ENCODE data around the gene CLDN7. TPM values are rescaled to one million over a fixed set of nuclear protein-coding genes. Genes with fewer than 3 reads are reported as not detected.
A peak's percentile ranks its signal among the peaks of the same experiment; 100 is the strongest.

Gene CLDN7
- total RNA-seq, 2 experiments from 2014 or later: 1.1 to 1.2 TPM

GRCh38 chr17:7214300-7215135, 47.8 kb downstream of the CLDN7 start:
- H3K9me3 Mint-ChIP-seq: no peaks in the 10 kb centered on the region
- ATAC-seq (ENCODE audit: poor library complexity) (peak; percentile 72), DNase-seq (peak; percentile 97 to 100 (median 99))
- peak; percentile 56 for TF ChIP-seq CTCF (IDR thresholded peaks at IDR 0.05)
- H3K27me3 ChIP-seq (ENCODE audit: control insufficient read depth in 1 of 2, insufficient read depth in 2 of 2, low read length in 2 of 2): no peaks in the 10 kb centered on the region
- peak overlapping the region; percentile 85 to 99 for H3K27ac ChIP-seq (ENCODE audit: low read depth in 1 of 2, low read length in 2 of 2)
- peak overlapping the region; percentile 93 for H3K4me3 Mint-ChIP-seq
- intact Hi-C loops (cut with DNase I, micrococcal nuclease): loop anchor here (1.0 to 5.0 kb wide), 3 partner anchors 9 to 38 kb away; partner anchors contain the start of genes CTDNEP1 (in 1 of the 2), ELP5 (in 1 of the 2) and GABARAP (in 1 of the 2)
- ChIA-PET CTCF (interaction anchor here (0.8 to 2.7 kb wide), 9 partner anchors 9 to 218 kb away, joined by 3 to 13 read pairs (median 4); partner anchors contain the start of genes CTDNEP1, DVL2, ELP5 and GABARAP), POLR2A (interaction anchor here (0.7 to 13.1 kb wide), 9 partner anchors 9 to 1074 kb away, joined by 3 to 234 read pairs (median 5); partner anchors contain the start of genes ACAP1, CTDNEP1, DVL2 and ELP5)
- peak overlapping the region; percentile 64 for H3K4me3 ChIP-seq (ENCODE audit: low read length)
- H3K36me3 ChIP-seq (ENCODE audit: insufficient read depth, low read length): no peaks in the 10 kb centered on the region
- H3K27ac Mint-ChIP-seq: peak overlapping the region; percentile 93
- peaks cover 5% of the 10 kb centered on the region for H3K27me3 Mint-ChIP-seq
- H3K36me3 Mint-ChIP-seq (ENCODE audit: low read depth): no peaks in the 10 kb centered on the region
- peaks cover 70% of the 10 kb centered on the region for H3K4me1 ChIP-seq (ENCODE audit: insufficient read depth, low read length)
- peaks cover 70% of the 10 kb centered on the region for H3K4me1 Mint-ChIP-seq (ENCODE audit: low read depth)
- H3K9me3 ChIP-seq (ENCODE audit: control insufficient read depth in 1 of 2, insufficient read depth in 1 of 2, low read length in 2 of 2): no peaks in the 10 kb centered on the region

GRCh38 chr17:7213895-7214299, 48.4 kb downstream of the CLDN7 start:
- peaks cover 64% of the 10 kb centered on the region for H3K4me1 ChIP-seq (ENCODE audit: insufficient read depth, low read length)
- ChIA-PET CTCF (interaction anchor here (0.8 to 2.7 kb wide), 9 partner anchors 9 to 219 kb away, joined by 3 to 13 read pairs (median 4); partner anchors contain the start of genes CTDNEP1, DVL2, ELP5 and GABARAP), POLR2A (interaction anchor here (0.7 to 13.1 kb wide), 8 partner anchors 9 to 1075 kb away, joined by 3 to 234 read pairs (median 5); partner anchors contain the start of genes ACAP1, CTDNEP1, DVL2 and ELP5)
- TF ChIP-seq CTCF (IDR thresholded peaks at IDR 0.05): peak; percentile 30
- Mint-ChIP-seq H3K27ac (peak overlapping the region; percentile 93), H3K27me3 (peaks cover 5% of the 10 kb centered on the region), H3K4me3 (peak overlapping the region; percentile 93), H3K9me3 (no peaks in the 10 kb centered on the region), H3K4me1 (ENCODE audit: low read depth) (peaks cover 65% of the 10 kb centered on the region), H3K36me3 (ENCODE audit: low read depth) (no peaks in the 10 kb centered on the region)
- intact Hi-C loops (cut with DNase I, micrococcal nuclease): loop anchor here (1.0 kb wide), 2 partner anchors 9 to 28 kb away; partner anchors contain the start of gene GABARAP (in 1 of the 2)
- peak overlapping the region; percentile 85 to 99 for H3K27ac ChIP-seq (ENCODE audit: low read depth in 1 of 2, low read length in 2 of 2)
- peak; percentile 2 for ATAC-seq (ENCODE audit: poor library complexity)
- no peaks in the 10 kb centered on the region for H3K36me3 ChIP-seq (ENCODE audit: insufficient read depth, low read length)
- no peaks in the 10 kb centered on the region for H3K27me3 ChIP-seq (ENCODE audit: control insufficient read depth in 1 of 2, insufficient read depth in 2 of 2, low read length in 2 of 2)
- H3K4me3 ChIP-seq (ENCODE audit: low read length): peak overlapping the region; percentile 64
- no peaks in the 10 kb centered on the region for H3K9me3 ChIP-seq (ENCODE audit: control insufficient read depth in 1 of 2, insufficient read depth in 1 of 2, low read length in 2 of 2)
- peak in 8 of 14 experiments; percentile 59 to 96 (median 76) for DNase-seq

- no peak overlapping the region for H3K27ac ChIP-seq (ENCODE audit: low read depth in 1 of 2, low read length in 2 of 2)
- intact Hi-C loops (cut with DNase I, micrococcal nuclease): no loop called here
- H3K4me3 ChIP-seq (ENCODE audit: low read length): no peak overlapping the region
- H3K4me3 Mint-ChIP-seq: no peak overlapping the region
- POLR2A ChIA-PET: no interaction called here
- H3K27me3 ChIP-seq (ENCODE audit: control insufficient read depth in 1 of 2, insufficient read depth in 2 of 2, low read length in 2 of 2): no peaks in the 10 kb centered on the region
- CTCF ChIA-PET: no interaction called here
- no peaks in the 10 kb centered on the region for H3K36me3 Mint-ChIP-seq (ENCODE audit: low read depth)
- H3K4me1 Mint-ChIP-seq (ENCODE audit: low read depth): peaks cover 48% of the 10 kb centered on the region
- H3K9me3 Mint-ChIP-seq: no peaks in the 10 kb centered on the region
- H3K27me3 Mint-ChIP-seq: peaks cover 5% of the 10 kb centered on the region
- no peaks in the 10 kb centered on the region for H3K36me3 ChIP-seq (ENCODE audit: insufficient read depth, low read length)
- H3K9me3 ChIP-seq (ENCODE audit: control insufficient read depth in 1 of 2, insufficient read depth in 1 of 2, low read length in 2 of 2): no peaks in the 10 kb centered on the region
- no peak for ATAC-seq (ENCODE audit: poor library complexity)
- H3K4me1 ChIP-seq (ENCODE audit: insufficient read depth, low read length): peaks cover 45% of the 10 kb centered on the region
- peak overlapping the region; percentile 12 for H3K27ac Mint-ChIP-seq
- no peak for TF ChIP-seq CTCF (IDR thresholded peaks at IDR 0.05)
- peak in 1 of 14 experiments; percentile 52 for DNase-seq
Measured at GRCh38 chr17:7211491-7212273, 50.6 kb downstream of the CLDN7 start.
